ENCODE data around the gene CATSPERD. TPM values are rescaled to one million over a fixed set of nuclear protein-coding genes. Genes with fewer than 3 reads are reported as not detected.

Gene CATSPERD
- total RNA-seq, 3 donors from 2014 or later = not detected

- Histone ChIP-seq H3K36me3 (no peaks in the 10 kb centered on the region), H3K4me1 (no peaks in the 10 kb centered on the region), H3K4me3 (no peak overlapping the region), H3K27me3 (no peaks in the 10 kb centered on the region), H3K27ac (no peak overlapping the region), H3K9me3 (no peaks in the 10 kb centered on the region)
- intact Hi-C loops (cut with DNase I; ENCODE audit: low total_unique reads) = no loop called here
- no peak for TF ChIP-seq POLR2AphosphoS5 (IDR thresholded peaks at IDR 0.05)
- TF ChIP-seq CTCF (IDR thresholded peaks at IDR 0.05) = no peak
- no peak for TF ChIP-seq POLR2A (IDR thresholded peaks at IDR 0.05)
- DNase-seq (ENCODE audit: low spot score in 2 of 2) = no peak
Observed at GRCh38 chr19:5814852-5815246, 94.4 kb downstream of the CATSPERD start.

GRCh38 chr19:5817218-5817617 lies 96.8 kb downstream of the CATSPERD start:
- H3K9me3 ChIP-seq = no peaks in the 10 kb centered on the region
- no peaks in the 10 kb centered on the region for H3K4me1 ChIP-seq
- H3K27me3 ChIP-seq = no peaks in the 10 kb centered on the region
- no peak overlapping the region for H3K4me3 ChIP-seq
- H3K36me3 ChIP-seq = no peaks in the 10 kb centered on the region
- DNase-seq (ENCODE audit: low spot score in 2 of 2) = no peak
- intact Hi-C loops (cut with DNase I; ENCODE audit: low total_unique reads) = no loop called here
- TF ChIP-seq POLR2A (IDR thresholded peaks at IDR 0.05) (no peak), CTCF (IDR thresholded peaks at IDR 0.05) (no peak), POLR2AphosphoS5 (IDR thresholded peaks at IDR 0.05) (no peak)
- no peak overlapping the region for H3K27ac ChIP-seq

GRCh38 chr19:5818594-5818993 lies 98.2 kb downstream of the CATSPERD start:
- H3K27me3 ChIP-seq = no peaks in the 10 kb centered on the region
- H3K36me3 ChIP-seq = no peaks in the 10 kb centered on the region
- DNase-seq (ENCODE audit: low spot score in 2 of 2) = no peak
- H3K4me1 ChIP-seq = no peaks in the 10 kb centered on the region
- H3K9me3 ChIP-seq = no peaks in the 10 kb centered on the region
- H3K4me3 ChIP-seq = no peak overlapping the region
- intact Hi-C loops (cut with DNase I; ENCODE audit: low total_unique reads) = no loop called here
- H3K27ac ChIP-seq = no peak overlapping the region
- no peak for TF ChIP-seq CTCF (IDR thresholded peaks at IDR 0.05)
- no peak for TF ChIP-seq POLR2A (IDR thresholded peaks at IDR 0.05)
- no peak for TF ChIP-seq POLR2AphosphoS5 (IDR thresholded peaks at IDR 0.05)

GRCh38 chr19:5820785-5821184 lies 100.3 kb downstream of the CATSPERD start:
- Histone ChIP-seq H3K27ac (no peak overlapping the region), H3K4me3 (no peak overlapping the region), H3K4me1 (no peaks in the 10 kb centered on the region), H3K27me3 (no peaks in the 10 kb centered on the region), H3K36me3 (no peaks in the 10 kb centered on the region), H3K9me3 (no peaks in the 10 kb centered on the region)
- TF ChIP-seq CTCF (IDR thresholded peaks at IDR 0.05) = no peak
- intact Hi-C loops (cut with DNase I; ENCODE audit: low total_unique reads) = no loop called here
- no peak for DNase-seq (ENCODE audit: low spot score in 2 of 2)

GRCh38 chr19:5821521-5822180 lies 101.2 kb downstream of the CATSPERD start:
- H3K4me1 ChIP-seq = no peaks in the 10 kb centered on the region
- H3K4me3 ChIP-seq = no peak overlapping the region
- no peak for DNase-seq (ENCODE audit: low spot score in 2 of 2)
- no peaks in the 10 kb centered on the region for H3K27me3 ChIP-seq
- TF ChIP-seq POLR2AphosphoS5 (IDR thresholded peaks at IDR 0.05) = no peak
- TF ChIP-seq CTCF (IDR thresholded peaks at IDR 0.05) = no peak
- no peak for TF ChIP-seq POLR2A (IDR thresholded peaks at IDR 0.05)
- no peak overlapping the region for H3K27ac ChIP-seq
- intact Hi-C loops (cut with DNase I; ENCODE audit: low total_unique reads) = no loop called here
- no peaks in the 10 kb centered on the region for H3K9me3 ChIP-seq
- H3K36me3 ChIP-seq = no peaks in the 10 kb centered on the region

Measured in breast epithelium (tissue), 4 donors.